PC-3 (cell line): Measurements from ENCODE around the gene MPZ.

ENCODE experiments used
- CTCF ChIP-seq: fragments of 300-600 bp; sonication (generic); conservative IDR thresholded peaks from 2 replicates; pipeline ENCODE4 v1.5.1; 2017; ENCODE audit warnings: antibody characterized with exemption, low read depth, mild to moderate bottlenecking, low read length
- EZH2 ChIP-seq: fragments of 300-600 bp; sonication (generic); IDR thresholded peaks from one replicate; pipeline ENCODE4 v1.6.1; 2017; ENCODE audit warnings: antibody characterized with exemption, mild to moderate bottlenecking, low read length; ENCODE audit not compliant: unreplicated experiment
- EZH2phosphoT487 ChIP-seq: fragments of 300-600 bp; sonication (generic); IDR thresholded peaks from 2 replicates; pipeline ENCODE4 v1.6.1; 2018; ENCODE audit warnings: mild to moderate bottlenecking, antibody characterized with exemption, low read length, borderline replicate concordance

- TF ChIP-seq CTCF (no peak), EZH2phosphoT487 (no peak), EZH2 (no peak)
Measured at GRCh38 chr1:161335796-161336195, 26.0 kb upstream of the MPZ start.
